PC-3 (cell line): ENCODE data around the gene TEX30. TPM values are rescaled to one million over a fixed set of nuclear protein-coding genes. Genes with fewer than 3 reads are reported as not detected.

Source experiments
- ATAC-seq: fragments of 200-7000 bp; cut with Tn5 transposase; 2 replicates; pipeline ENCODE4 v1.9.1; 2020; ENCODE audit warnings: mild to moderate bottlenecking, moderate library complexity
- BruUV-seq: library from RNA; stranded (reverse); fragments of 400-500 nt; replicated peaks from 2 replicates; lab custom pipeline; 2021; lab: Mats Ljungman, UMichigan
- CTCF ChIA-PET: fragments of 300-600 bp; sonication (Branson Sonifier 250); formaldehyde crosslinking; loops from one replicate; lab custom pipeline; 2022; ENCODE audit warnings: antibody characterized with exemption; lab: Charles Lee
- POLR2A ChIA-PET: fragments of 300-600 bp; sonication (Branson Sonifier 250); formaldehyde crosslinking; loops from one replicate; lab custom pipeline; 2022; ENCODE audit warnings: antibody characterized with exemption; ENCODE audit not compliant: unreplicated experiment; lab: Charles Lee
- DNase-seq: peaks from one replicate; pipeline ENCODE4 v3.0.0-alpha.2; 2015
- H2AFZ ChIP-seq: fragments of 300-600 bp; sonication (generic); 2 replicates; pipeline ENCODE4 v1.6.0; 2016; ENCODE audit warnings: antibody characterized with exemption, low read length
- H3F3A ChIP-seq: fragments of 300-600 bp; sonication (generic); one replicate; pipeline ENCODE4 v1.6.0; 2017; ENCODE audit warnings: antibody characterized with exemption, low read length, control low read depth, mild to moderate bottlenecking; ENCODE audit not compliant: unreplicated experiment
- H3K27ac ChIP-seq: fragments of 300-600 bp; sonication (generic); 2 replicates; pipeline ENCODE4 v1.5.1; 2016; ENCODE audit warnings: mild to moderate bottlenecking, low read length
- H3K27me3 ChIP-seq: fragments of 300-600 bp; sonication (generic); 2 replicates; pipeline ENCODE4 v1.6.1; 2016; ENCODE audit warnings: low read length, mixed read lengths
- H3K36me3 ChIP-seq: fragments of 300-600 bp; sonication (generic); 2 replicates; pipeline ENCODE4 v1.6.1; 2016; ENCODE audit warnings: low read depth, mixed run types, low read length, mixed read lengths
- H3K4me1 ChIP-seq: fragments of 300-600 bp; sonication (generic); 2 replicates; pipeline ENCODE4 v1.5.1; 2016; ENCODE audit warnings: low read length; ENCODE audit not compliant: insufficient read depth
- H3K4me2 ChIP-seq: fragments of 300-600 bp; sonication (generic); 2 replicates; pipeline ENCODE4 v1.6.0; 2016; ENCODE audit warnings: low read length
- H3K4me3 ChIP-seq: fragments of 300-600 bp; sonication (generic); 2 replicates; pipeline ENCODE4 v1.5.1; 2016; ENCODE audit warnings: mild to moderate bottlenecking, low read length, mixed read lengths
- H3K79me2 ChIP-seq: fragments of 300-600 bp; sonication (generic); 2 replicates; pipeline ENCODE4 v1.6.1; 2017; ENCODE audit warnings: low read length, mixed read lengths
- H3K9ac ChIP-seq: fragments of 300-600 bp; sonication (generic); 2 replicates; pipeline ENCODE4 v1.6.0; 2016; ENCODE audit warnings: mild to moderate bottlenecking, low read length
- H3K9me2 ChIP-seq: fragments of 300-600 bp; sonication (generic); replicated peaks from 2 replicates; pipeline ENCODE4 v1.6.1; 2016; ENCODE audit warnings: mixed run types, low read length, mixed read lengths
- H3K9me3 ChIP-seq: fragments of 300-600 bp; sonication (generic); 2 replicates; pipeline ENCODE4 v1.6.1; 2016; ENCODE audit warnings: low read length, mixed read lengths
- H4K20me1 ChIP-seq: fragments of 300-600 bp; sonication (generic); 2 replicates; pipeline ENCODE4 v1.6.1; 2016; ENCODE audit warnings: low read length, mixed read lengths
- EZH2 ChIP-seq: fragments of 300-600 bp; sonication (generic); IDR thresholded peaks from one replicate; pipeline ENCODE4 v1.6.1; 2017; ENCODE audit warnings: antibody characterized with exemption, mild to moderate bottlenecking, low read length; ENCODE audit not compliant: unreplicated experiment
- EZH2phosphoT487 ChIP-seq: fragments of 300-600 bp; sonication (generic); IDR thresholded peaks from 2 replicates; pipeline ENCODE4 v1.6.1; 2018; ENCODE audit warnings: mild to moderate bottlenecking, antibody characterized with exemption, low read length, borderline replicate concordance
- intact Hi-C: fragments of 100-400 bp; cut with micrococcal nuclease; formaldehyde crosslinking; loops from 2 replicates; pipeline ENCODE4 v1.9.0; 2023
- total RNA-seq: library from RNA; depleted of rRNA; stranded (reverse); fragments of >200 nt; gene quantifications from 2 replicates; pipeline ENCODE4 v1.2.3, GENCODE V29; 2014
- TF ChIP-seq, protein P1 (sequence below): fragments of 300-600 bp; sonication (generic); conservative IDR thresholded peaks from 2 replicates; pipeline ENCODE4 v1.5.1; 2017; ENCODE audit warnings: antibody characterized with exemption, low read depth, mild to moderate bottlenecking, low read length

The TEX30 gene
- total RNA-seq, 1 experiment from 2014 or later: 16.7 TPM

DNA sequence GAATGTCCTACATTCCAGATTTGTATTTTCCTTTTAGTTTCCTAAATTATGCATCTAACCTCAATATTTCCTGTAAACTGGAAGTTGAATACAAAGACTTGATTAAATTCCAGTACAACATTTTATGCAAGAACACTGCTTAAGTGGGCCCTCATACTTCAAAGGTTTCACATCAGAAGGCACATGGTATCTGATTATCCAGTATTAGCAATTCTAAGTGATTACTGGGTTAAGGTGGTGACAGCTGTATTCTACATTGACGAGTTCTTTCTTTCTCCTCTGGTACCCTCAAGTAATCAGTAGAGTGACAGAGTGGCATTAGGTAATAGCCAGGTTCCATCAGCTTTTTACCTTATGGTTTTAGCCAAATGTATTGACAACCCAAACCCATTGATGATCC is 43.7 kb upstream of the TEX30 start:
- no peaks in the 10 kb centered on the region for H3F3A ChIP-seq
- no peaks in the 10 kb centered on the region for H3K27me3 ChIP-seq
- intact Hi-C loops: no loop called here
- no peaks in the 10 kb centered on the region for H4K20me1 ChIP-seq
- TF ChIP-seq EZH2: no peak
- TF ChIP-seq, protein P1, sequence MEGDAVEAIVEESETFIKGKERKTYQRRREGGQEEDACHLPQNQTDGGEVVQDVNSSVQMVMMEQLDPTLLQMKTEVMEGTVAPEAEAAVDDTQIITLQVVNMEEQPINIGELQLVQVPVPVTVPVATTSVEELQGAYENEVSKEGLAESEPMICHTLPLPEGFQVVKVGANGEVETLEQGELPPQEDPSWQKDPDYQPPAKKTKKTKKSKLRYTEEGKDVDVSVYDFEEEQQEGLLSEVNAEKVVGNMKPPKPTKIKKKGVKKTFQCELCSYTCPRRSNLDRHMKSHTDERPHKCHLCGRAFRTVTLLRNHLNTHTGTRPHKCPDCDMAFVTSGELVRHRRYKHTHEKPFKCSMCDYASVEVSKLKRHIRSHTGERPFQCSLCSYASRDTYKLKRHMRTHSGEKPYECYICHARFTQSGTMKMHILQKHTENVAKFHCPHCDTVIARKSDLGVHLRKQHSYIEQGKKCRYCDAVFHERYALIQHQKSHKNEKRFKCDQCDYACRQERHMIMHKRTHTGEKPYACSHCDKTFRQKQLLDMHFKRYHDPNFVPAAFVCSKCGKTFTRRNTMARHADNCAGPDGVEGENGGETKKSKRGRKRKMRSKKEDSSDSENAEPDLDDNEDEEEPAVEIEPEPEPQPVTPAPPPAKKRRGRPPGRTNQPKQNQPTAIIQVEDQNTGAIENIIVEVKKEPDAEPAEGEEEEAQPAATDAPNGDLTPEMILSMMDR: no peak
- TF ChIP-seq EZH2phosphoT487: no peak
- ChIA-PET CTCF (no interaction called here), POLR2A (no interaction called here)
- H3K27ac ChIP-seq: no peak overlapping the region; the same call in 1 of the 2 replicates
- H3K9me2 ChIP-seq: no peaks in the 10 kb centered on the region
- H3K4me1 ChIP-seq: no peaks in the 10 kb centered on the region
- H3K4me2 ChIP-seq: no peak overlapping the region
- H3K9me3 ChIP-seq: no peaks in the 10 kb centered on the region
- H3K79me2 ChIP-seq: 0 out of 2 replicates have a peak, but pooled peaks cover 4% of the 10 kb centered on the region
- no peak overlapping the region for H2AFZ ChIP-seq
- H3K9ac ChIP-seq: no peak overlapping the region
- no peak for DNase-seq
- no peak for ATAC-seq
- H3K36me3 ChIP-seq: no peaks in the 10 kb centered on the region
- no TSS peak for BruUV-seq
- H3K4me3 ChIP-seq: no peak overlapping the region

DNA sequence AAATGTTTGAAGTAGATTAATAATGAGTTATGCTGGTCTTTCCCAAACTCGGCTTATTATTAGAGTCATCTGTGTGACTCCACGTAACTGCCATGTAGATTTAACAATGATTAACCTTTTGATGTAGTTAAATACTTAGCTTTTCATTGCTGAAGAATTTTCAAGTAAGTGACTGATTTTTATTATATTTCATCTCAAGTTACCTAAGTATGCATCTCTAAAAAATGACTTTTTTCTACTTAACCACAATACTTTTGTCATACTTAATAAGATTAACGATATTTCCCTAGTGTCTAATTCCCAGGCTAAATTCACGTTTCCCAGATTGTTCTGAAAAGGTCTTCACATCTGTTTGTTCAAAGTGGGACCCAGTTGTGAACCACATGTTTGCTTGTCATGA is 43.1 kb upstream of the TEX30 start:
- Histone ChIP-seq H3K9me3 (no peaks in the 10 kb centered on the region), H3K9ac (no peak overlapping the region), H4K20me1 (no peaks in the 10 kb centered on the region), H3K4me2 (no peak overlapping the region), H3K27ac (no peak overlapping the region; the same call in 1 of the 2 replicates), H3K4me1 (no peaks in the 10 kb centered on the region), H3K27me3 (no peaks in the 10 kb centered on the region), H3K4me3 (no peak overlapping the region), H3F3A (no peaks in the 10 kb centered on the region), H3K79me2 (0 out of 2 replicates have a peak, but pooled peaks cover 4% of the 10 kb centered on the region), H2AFZ (no peak overlapping the region), H3K9me2 (no peaks in the 10 kb centered on the region), H3K36me3 (no peaks in the 10 kb centered on the region)
- DNase-seq: no peak
- intact Hi-C loops: no loop called here
- TF ChIP-seq EZH2: no peak
- CTCF ChIA-PET: no interaction called here
- no peak for ATAC-seq
- no TSS peak for BruUV-seq
- POLR2A ChIA-PET: no interaction called here

DNA sequence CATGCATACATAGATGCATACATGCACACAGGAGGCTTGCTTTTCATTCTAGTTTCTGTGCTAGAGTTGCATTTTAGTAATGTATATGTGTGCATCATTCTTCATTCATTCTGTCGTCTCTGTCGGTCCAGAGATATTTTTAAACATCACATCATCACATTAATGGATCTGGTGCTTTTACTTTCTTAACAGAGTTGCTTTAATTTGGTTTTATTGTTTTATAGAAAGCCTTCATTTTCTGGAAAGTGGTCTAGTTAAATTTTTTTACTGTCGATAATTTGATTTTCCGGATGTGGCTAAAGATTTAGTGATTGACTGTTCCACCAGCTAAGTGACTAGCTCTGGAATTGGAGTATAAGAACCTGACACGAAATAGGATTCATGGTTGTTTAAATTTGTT is 42.2 kb upstream of the TEX30 start:
- 0 out of 2 replicates have a peak, but pooled peaks cover 4% of the 10 kb centered on the region for H3K79me2 ChIP-seq
- ChIA-PET CTCF (no interaction called here), POLR2A (no interaction called here)
- intact Hi-C loops: no loop called here
- no peaks in the 10 kb centered on the region for H4K20me1 ChIP-seq
- H2AFZ ChIP-seq: no peak overlapping the region
- ATAC-seq (no peak), DNase-seq (no peak)
- H3K9ac ChIP-seq: no peak overlapping the region
- no peak overlapping the region for H3K27ac ChIP-seq
- no peaks in the 10 kb centered on the region for H3K36me3 ChIP-seq
- TF ChIP-seq, protein P1: no peak
- no peak for TF ChIP-seq EZH2phosphoT487
- TF ChIP-seq EZH2: no peak
- no peaks in the 10 kb centered on the region for H3K27me3 ChIP-seq
- no peaks in the 10 kb centered on the region for H3F3A ChIP-seq
- no peaks in the 10 kb centered on the region for H3K4me1 ChIP-seq
- no peaks in the 10 kb centered on the region for H3K9me2 ChIP-seq
- no peak overlapping the region for H3K4me3 ChIP-seq
- no peaks in the 10 kb centered on the region for H3K9me3 ChIP-seq
- no TSS peak for BruUV-seq
- H3K4me2 ChIP-seq: no peak overlapping the region
